GM12801 (cell line): ENCODE results near the gene AZU1.

Source experiments
- CTCF ChIP-seq: IDR thresholded peaks from one replicate; pipeline ENCODE4 v1.5.1; 2011; ENCODE audit warnings: control low read depth; ENCODE audit not compliant: insufficient read length; ENCODE audit errors: extremely low read depth

Gene AZU1

GRCh38 chr19:803686-804418 lies 23.8 kb upstream of the AZU1 start:
- TF ChIP-seq CTCF: no peak

- no peak for TF ChIP-seq CTCF
Observed at GRCh38 chr19:804419-805165, 23.0 kb upstream of the AZU1 start.

- no peak for TF ChIP-seq CTCF
Observed at GRCh38 chr19:805166-805551, 22.5 kb upstream of the AZU1 start.

GRCh38 chr19:805600-806550 lies 21.8 kb upstream of the AZU1 start:
- TF ChIP-seq CTCF: no peak

GRCh38 chr19:806815-807421 lies 20.7 kb upstream of the AZU1 start:
- no peak for TF ChIP-seq CTCF

GRCh38 chr19:807627-808422 lies 19.8 kb upstream of the AZU1 start:
- TF ChIP-seq CTCF: no peak
